Osteocyte (in vitro differentiated cells): ENCODE results near the gene POLR2C. TPM values are rescaled to one million over a fixed set of nuclear protein-coding genes. Genes with fewer than 3 reads are reported as not detected.

Experiments used
- DNase-seq: peaks from one replicate; pipeline ENCODE4 v3.0.0; 2021; ENCODE audit warnings: mixed read lengths; ENCODE audit not compliant: unreplicated experiment; ENCODE audit errors: extremely low spot score
- H3K27ac Mint-ChIP-seq: one replicate; pipeline ENCODE4 v1.8.0; 2021; ENCODE audit warnings: mild to moderate bottlenecking, mixed read lengths; ENCODE audit not compliant: unreplicated experiment
- H3K27me3 Mint-ChIP-seq: one replicate; pipeline ENCODE4 v1.8.0; 2021; ENCODE audit warnings: mixed read lengths; ENCODE audit not compliant: unreplicated experiment
- H3K36me3 Mint-ChIP-seq: one replicate; pipeline ENCODE4 v1.8.0; 2021; ENCODE audit warnings: mixed read lengths; ENCODE audit not compliant: unreplicated experiment
- H3K4me1 Mint-ChIP-seq: one replicate; pipeline ENCODE4 v1.8.0; 2021; ENCODE audit warnings: mixed read lengths; ENCODE audit not compliant: unreplicated experiment
- H3K4me3 Mint-ChIP-seq: one replicate; pipeline ENCODE4 v1.8.0; 2021; ENCODE audit warnings: mild to moderate bottlenecking, moderate library complexity, mixed read lengths; ENCODE audit not compliant: unreplicated experiment
- H3K9me3 Mint-ChIP-seq: one replicate; pipeline ENCODE4 v1.8.0; 2021; ENCODE audit warnings: mixed read lengths; ENCODE audit not compliant: unreplicated experiment
- CTCF ChIP-seq: fragments of 200-600 bp; sonication (generic); IDR thresholded peaks from 2 replicates; pipeline ENCODE4 v1.5.0; 2021; ENCODE audit warnings: antibody characterized with exemption, mild to moderate bottlenecking, moderate library complexity
- total RNA-seq: library from RNA; stranded (reverse); gene quantifications from 2 replicates; pipeline ENCODE4 v1.2.1, GENCODE V29; 2021

POLR2C gene
- total RNA-seq, 1 donor from 2014 or later: 46.8 TPM

GRCh38 chr16:57468346-57468745, 5.9 kb downstream of the POLR2C start:
- no peak for DNase-seq
- TF ChIP-seq CTCF: no peak
- Mint-ChIP-seq H3K36me3 (peaks cover 43% of the 10 kb centered on the region), H3K4me1 (peaks cover 19% of the 10 kb centered on the region), H3K9me3 (no peaks in the 10 kb centered on the region), H3K27ac (no peak overlapping the region), H3K4me3 (no peak overlapping the region), H3K27me3 (no peaks in the 10 kb centered on the region)

DNA sequence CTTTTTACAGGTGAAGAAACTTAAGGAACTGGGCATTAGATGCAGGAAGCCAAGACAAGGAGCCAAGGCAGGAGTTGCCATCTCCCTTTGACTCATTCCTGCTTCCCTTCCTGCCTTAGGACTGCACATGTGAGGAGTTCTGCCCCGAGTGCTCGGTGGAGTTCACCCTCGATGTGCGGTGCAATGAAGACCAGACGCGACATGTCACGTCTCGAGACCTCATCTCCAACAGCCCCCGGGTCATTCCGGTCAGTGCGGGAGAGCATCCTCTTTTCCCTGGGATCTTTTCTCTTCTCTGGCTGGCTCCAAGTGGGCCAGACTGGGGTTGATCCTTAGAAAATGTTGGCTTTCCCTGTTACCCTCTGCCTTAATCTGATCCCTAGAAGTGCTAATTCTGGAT, 6.6 kb downstream of the POLR2C start:
- TF ChIP-seq CTCF: no peak

DNA sequence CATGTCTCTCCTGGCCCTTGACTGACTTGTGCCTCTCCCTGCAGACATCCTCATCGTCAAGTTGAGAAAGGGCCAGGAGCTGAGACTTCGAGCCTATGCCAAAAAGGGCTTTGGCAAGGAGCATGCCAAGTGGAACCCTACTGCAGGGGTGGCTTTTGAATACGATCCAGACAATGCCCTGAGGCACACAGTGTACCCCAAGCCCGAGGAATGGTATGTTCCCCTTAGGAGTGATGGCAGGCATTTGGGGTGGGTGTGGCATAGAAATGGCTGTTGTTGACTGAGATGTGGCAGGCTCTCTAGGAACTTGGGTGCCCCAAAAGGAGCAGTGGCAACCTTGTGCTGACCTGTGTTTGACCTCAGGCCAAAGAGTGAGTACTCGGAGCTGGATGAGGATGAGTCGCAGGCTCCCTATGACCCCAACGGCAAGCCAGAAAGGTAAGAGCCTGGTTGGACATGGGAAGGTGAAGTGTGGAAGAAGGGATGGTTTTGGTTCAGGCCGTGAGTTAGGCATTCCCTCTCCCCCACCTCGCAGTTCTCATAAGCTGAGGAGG, 7.5 kb downstream of the POLR2C start:
- Mint-ChIP-seq H3K27me3 (no peaks in the 10 kb centered on the region), H3K9me3 (no peaks in the 10 kb centered on the region), H3K4me3 (no peak overlapping the region), H3K27ac (no peak overlapping the region), H3K36me3 (peaks cover 34% of the 10 kb centered on the region), H3K4me1 (peaks cover 10% of the 10 kb centered on the region)
- TF ChIP-seq CTCF: no peak
- no peak for DNase-seq

More for the DNA sequence above, 6.6 kb downstream of the POLR2C start:
- Mint-ChIP-seq H3K27ac (no peak overlapping the region), H3K36me3 (peaks cover 42% of the 10 kb centered on the region), H3K27me3 (no peaks in the 10 kb centered on the region), H3K9me3 (no peaks in the 10 kb centered on the region), H3K4me3 (no peak overlapping the region), H3K4me1 (peaks cover 12% of the 10 kb centered on the region)
- no peak for DNase-seq

DNA sequence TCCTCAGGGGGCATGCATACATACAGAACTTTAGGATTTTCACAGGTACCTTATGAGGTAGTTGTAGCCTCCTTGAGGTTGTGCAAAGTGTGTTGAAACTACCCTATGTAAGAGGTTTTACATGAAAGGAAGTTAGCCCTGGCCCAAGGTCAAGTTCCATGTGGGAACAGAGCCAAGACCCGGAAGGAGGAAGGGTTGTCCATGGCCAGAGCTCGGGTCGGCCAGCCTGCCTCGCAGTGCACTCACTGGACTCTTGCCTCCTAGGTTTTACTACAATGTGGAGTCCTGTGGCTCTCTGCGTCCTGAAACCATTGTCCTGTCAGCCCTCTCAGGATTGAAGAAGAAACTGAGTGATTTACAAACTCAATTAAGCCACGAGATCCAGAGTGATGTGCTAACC, 8.2 kb downstream of the POLR2C start:
- no peak for TF ChIP-seq CTCF
- Mint-ChIP-seq H3K4me1 (peaks cover 10% of the 10 kb centered on the region), H3K27ac (no peak overlapping the region), H3K27me3 (no peaks in the 10 kb centered on the region), H3K36me3 (peaks cover 33% of the 10 kb centered on the region), H3K9me3 (no peaks in the 10 kb centered on the region), H3K4me3 (no peak overlapping the region)
- no peak for DNase-seq

DNA sequence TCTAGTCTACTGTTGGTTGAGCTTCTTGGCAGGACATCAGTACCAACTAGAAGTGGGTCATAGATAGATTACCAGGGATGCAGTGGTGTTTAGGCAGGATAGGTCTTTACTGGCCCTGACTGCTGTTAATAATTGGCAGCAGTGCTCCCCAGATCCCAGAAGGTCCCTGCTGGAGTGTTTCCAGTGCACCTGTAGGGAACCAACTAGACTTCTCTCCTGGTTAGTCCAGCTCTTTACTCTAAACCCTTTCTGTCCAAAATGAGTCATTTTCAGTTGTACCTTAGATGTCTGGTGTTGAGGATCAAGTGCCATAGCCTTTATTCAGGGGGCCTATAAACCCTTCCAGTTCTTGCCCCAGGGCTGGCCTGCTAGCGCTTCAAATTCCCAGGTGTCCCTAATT, 8.7 kb downstream of the POLR2C start:
- Mint-ChIP-seq H3K27me3 (no peaks in the 10 kb centered on the region), H3K36me3 (peaks cover 30% of the 10 kb centered on the region), H3K4me3 (no peak overlapping the region), H3K4me1 (peaks cover 12% of the 10 kb centered on the region), H3K27ac (no peak overlapping the region), H3K9me3 (no peaks in the 10 kb centered on the region)
- no peak for TF ChIP-seq CTCF
- no peak for DNase-seq
